CD4-positive, alpha-beta T cell treated with Interleukin-12 subunit alpha and Interleukin-12 subunit beta, for 1 hour (primary cell): ENCODE measurements around the gene SOAT1.
"Not testable (repeated sequence)": the region's sequence is repeated elsewhere in the genome, so short reads cannot be mapped to it uniquely, and the experiment has no call there.

Experiments used
- DNase-seq: peaks from one replicate; pipeline ENCODE4 v3.0.0-alpha.2; 2020

The SOAT1 gene

GRCh38 chr1:179310291-179310690, 16.7 kb downstream of the SOAT1 start:
- no peak for DNase-seq

GRCh38 chr1:179310721-179311120, 17.1 kb downstream of the SOAT1 start:
- no peak for DNase-seq

GRCh38 chr1:179311149-179311700, 17.6 kb downstream of the SOAT1 start:
- DNase-seq: no peak

- no peak for DNase-seq
Measured at GRCh38 chr1:179313004-179313403, 19.4 kb downstream of the SOAT1 start.

GRCh38 chr1:179314928-179315327, 21.3 kb downstream of the SOAT1 start:
- DNase-seq: no peak

GRCh38 chr1:179318491-179318890, 24.9 kb downstream of the SOAT1 start:
- DNase-seq: no peak

- no peak for DNase-seq
Measured at GRCh38 chr1:179321533-179322216, 28.1 kb downstream of the SOAT1 start.

- no peak for DNase-seq
Measured at GRCh38 chr1:179322557-179322956, 29.0 kb downstream of the SOAT1 start.

GRCh38 chr1:179323436-179323835, 29.8 kb downstream of the SOAT1 start:
- no peak for DNase-seq

GRCh38 chr1:179325836-179326235, 32.2 kb downstream of the SOAT1 start:
- no peak for DNase-seq

GRCh38 chr1:179326746-179327145, 33.1 kb downstream of the SOAT1 start:
- no peak for DNase-seq

GRCh38 chr1:179327196-179327595, 33.6 kb downstream of the SOAT1 start:
- DNase-seq: no peak

- DNase-seq: no peak
Measured at GRCh38 chr1:179327679-179328078, 34.1 kb downstream of the SOAT1 start.

- no peak for DNase-seq
Measured at GRCh38 chr1:179329862-179330261, 36.3 kb downstream of the SOAT1 start.

- DNase-seq: no peak
Measured at GRCh38 chr1:179334440-179334839, 40.8 kb downstream of the SOAT1 start.

GRCh38 chr1:179337288-179337687, 43.7 kb downstream of the SOAT1 start:
- no peak for DNase-seq

- no peak for DNase-seq
Measured at GRCh38 chr1:179337942-179338560, 44.5 kb downstream of the SOAT1 start.

GRCh38 chr1:179340918-179341317, 47.3 kb downstream of the SOAT1 start:
- DNase-seq: no peak

GRCh38 chr1:179341943-179342547, 48.4 kb downstream of the SOAT1 start:
- no peak for DNase-seq

- DNase-seq: no peak
Measured at GRCh38 chr1:179342740-179343404, 49.3 kb downstream of the SOAT1 start.

- DNase-seq: no peak
Measured at GRCh38 chr1:179351281-179351680, 57.7 kb downstream of the SOAT1 start.

GRCh38 chr1:179352236-179352635, 58.6 kb downstream of the SOAT1 start:
- DNase-seq: no peak

GRCh38 chr1:179353546-179353945, 59.9 kb downstream of the SOAT1 start:
- DNase-seq: no peak

GRCh38 chr1:179361631-179362030, 68.0 kb downstream of the SOAT1 start:
- not testable (repeated sequence) for DNase-seq
